SK-N-SH treated with all-trans-retinoic acid at 6 μM for 48 hours (cell line): ENCODE results near the gene MFAP4.

ENCODE experiments used
- ATAC-seq: fragments of 200-7000 bp; cut with Tn5 transposase; 3 replicates; pipeline ENCODE4 v1.9.1; 2020; ENCODE audit warnings: mild to moderate bottlenecking, moderate library complexity
- ARNTL ChIP-seq: fragments of 450-650 bp; formaldehyde crosslinking; IDR thresholded peaks from 2 replicates; pipeline ENCODE4 v1.5.0; 2020; ENCODE audit warnings: low read depth, mild to moderate bottlenecking, moderate library complexity, borderline replicate concordance
- BACH2 ChIP-seq: fragments of 250-450 bp; sonication (Bioruptor Pico); IDR thresholded peaks from 2 replicates; pipeline ENCODE4 v1.9.0; 2021; ENCODE audit warnings: mild to moderate bottlenecking, borderline replicate concordance
- CREB5 ChIP-seq: fragments of 250-450 bp; sonication (Bioruptor Pico); IDR thresholded peaks from 2 replicates; pipeline ENCODE4 v1.5.1; 2020; ENCODE audit warnings: low read depth, mild to moderate bottlenecking, moderate library complexity
- CSDC2 ChIP-seq: fragments of 250-450 bp; sonication (Bioruptor Pico); IDR thresholded peaks from 2 replicates; pipeline ENCODE4 v1.5.0; 2020; ENCODE audit warnings: mild to moderate bottlenecking, moderate library complexity
- ESRRG ChIP-seq: fragments of 250-450 bp; sonication (Bioruptor Pico); IDR thresholded peaks from 2 replicates; pipeline ENCODE4 v1.6.1; 2021; ENCODE audit warnings: mild to moderate bottlenecking
- GLIS3 ChIP-seq: fragments of 250-450 bp; sonication (Bioruptor Pico); IDR thresholded peaks from 2 replicates; pipeline ENCODE4 v1.5.0; 2020; ENCODE audit warnings: mild to moderate bottlenecking, moderate library complexity
- ISL1 ChIP-seq: fragments of 250-450 bp; sonication (Bioruptor Pico); IDR thresholded peaks from 2 replicates; pipeline ENCODE4 v2.1.2; 2022; ENCODE audit warnings: mild to moderate bottlenecking, moderate library complexity
- PATZ1 ChIP-seq: fragments of 250-450 bp; sonication (Bioruptor Pico); IDR thresholded peaks from 2 replicates; pipeline ENCODE4 v1.8.0; 2020; ENCODE audit warnings: mild to moderate bottlenecking, moderate library complexity, borderline replicate concordance
- POU6F1 ChIP-seq: fragments of 250-450 bp; sonication (Bioruptor Pico); IDR thresholded peaks from 2 replicates; pipeline ENCODE4 v1.8.0; 2021; ENCODE audit warnings: low read depth, mild to moderate bottlenecking, moderate library complexity, borderline replicate concordance
- RARB ChIP-seq: fragments of 250-450 bp; sonication (Bioruptor Pico); IDR thresholded peaks from 2 replicates; pipeline ENCODE4 v1.8.0; 2021; ENCODE audit warnings: mild to moderate bottlenecking, moderate library complexity
- SNAI2 ChIP-seq: fragments of 250-450 bp; sonication (Bioruptor Pico); IDR thresholded peaks from 2 replicates; pipeline ENCODE4 v1.5.0; 2020; ENCODE audit warnings: mild to moderate bottlenecking, moderate library complexity
- TCF4 ChIP-seq: fragments of 250-450 bp; sonication (Bioruptor Pico); IDR thresholded peaks from 2 replicates; pipeline ENCODE4 v1.8.0; 2021; ENCODE audit warnings: mild to moderate bottlenecking, moderate library complexity, borderline replicate concordance
- TOX ChIP-seq: fragments of 250-450 bp; sonication (Bioruptor Pico); IDR thresholded peaks from 2 replicates; pipeline ENCODE4 v1.8.0; 2021; ENCODE audit warnings: mild to moderate bottlenecking, moderate library complexity, borderline replicate concordance
- TSHZ2 ChIP-seq: fragments of 250-450 bp; sonication (Bioruptor Pico); IDR thresholded peaks from 2 replicates; pipeline ENCODE4 v1.5.0; 2020; ENCODE audit warnings: mild to moderate bottlenecking, moderate library complexity
- ZC3H10 ChIP-seq: fragments of 250-450 bp; sonication (Bioruptor Pico); IDR thresholded peaks from 2 replicates; pipeline ENCODE4 v1.5.1; 2021; ENCODE audit warnings: mild to moderate bottlenecking, moderate library complexity
- ZFP3 ChIP-seq: fragments of 250-450 bp; sonication (Bioruptor Pico); IDR thresholded peaks from 2 replicates; pipeline ENCODE4 v1.5.0; 2020; ENCODE audit warnings: mild to moderate bottlenecking, moderate library complexity
- ZFP30 ChIP-seq: fragments of 450-650 bp; formaldehyde crosslinking; IDR thresholded peaks from 2 replicates; pipeline ENCODE4 v1.5.0; 2022; ENCODE audit warnings: mild to moderate bottlenecking, moderate library complexity
- ZNF565 ChIP-seq: fragments of 450-650 bp; formaldehyde crosslinking; conservative IDR thresholded peaks from 2 replicates; pipeline ENCODE4 v1.5.0; 2020; ENCODE audit warnings: low read depth, mild to moderate bottlenecking, moderate library complexity
- ZNF70 ChIP-seq: fragments of 450-650 bp; formaldehyde crosslinking; IDR thresholded peaks from 2 replicates; pipeline ENCODE4 v1.5.0; 2020; ENCODE audit warnings: mild to moderate bottlenecking, moderate library complexity
- ZNF8 ChIP-seq: fragments of 450-650 bp; formaldehyde crosslinking; IDR thresholded peaks from 2 replicates; pipeline ENCODE4 v1.5.0; 2020; ENCODE audit warnings: mild to moderate bottlenecking, moderate library complexity

Gene MFAP4

GRCh38 chr17:19343256-19343630 is 43.7 kb downstream of the MFAP4 start:
- ATAC-seq: no peak
- TF ChIP-seq BACH2 (CRISPR knock-in tag) (no peak), GLIS3 (CRISPR knock-in tag) (no peak), ZFP3 (CRISPR knock-in tag) (no peak), POU6F1 (CRISPR knock-in tag) (no peak), ZNF70 (CRISPR knock-in tag) (no peak), CREB5 (CRISPR knock-in tag) (no peak)

- TF ChIP-seq ZFP3 (CRISPR knock-in tag) (no peak), TCF4 (CRISPR knock-in tag) (no peak)
- ATAC-seq: no peak
Observed at GRCh38 chr17:19342611-19343255, 44.3 kb downstream of the MFAP4 start.

- ATAC-seq: no peak
- no peak for TF ChIP-seq ZNF8
- TF ChIP-seq PATZ1: no peak
- no peak for TF ChIP-seq TSHZ2 (CRISPR knock-in tag)
- no peak for TF ChIP-seq ZC3H10 (CRISPR knock-in tag)
- no peak for TF ChIP-seq ZNF565
- no peak for TF ChIP-seq SNAI2 (CRISPR knock-in tag)
- TF ChIP-seq ARNTL (CRISPR knock-in tag): no peak
- TF ChIP-seq CSDC2: no peak
- TF ChIP-seq TOX (CRISPR knock-in tag): no peak
- no peak for TF ChIP-seq ZFP30 (CRISPR knock-in tag)
- no peak for TF ChIP-seq ISL1 (CRISPR knock-in tag)
- no peak for TF ChIP-seq CREB5 (CRISPR knock-in tag)
- TF ChIP-seq RARB (CRISPR knock-in tag): no peak
- TF ChIP-seq GLIS3 (CRISPR knock-in tag): no peak
- no peak for TF ChIP-seq ZFP3 (CRISPR knock-in tag)
- no peak for TF ChIP-seq ESRRG
Observed at GRCh38 chr17:19341641-19342610, 45.1 kb downstream of the MFAP4 start.
